Neutrophil (primary cell): ENCODE data around the gene KIAA1671.

ENCODE experiments used
- H3K27ac ChIP-seq: fragments of 200-600 bp; sonication (generic); 2 replicates; pipeline ENCODE4 v1.5.1; 2016; ENCODE audit warnings: mild to moderate bottlenecking, moderate library complexity
- H3K27me3 ChIP-seq: fragments of 200-600 bp; sonication (generic); 2 replicates; pipeline ENCODE4 v1.6.0; 2016; ENCODE audit warnings: mild to moderate bottlenecking
- H3K36me3 ChIP-seq: fragments of 200-600 bp; sonication (generic); 2 replicates; pipeline ENCODE4 v1.5.1; 2017
- H3K4me1 ChIP-seq, 2 experiments: fragments of 200-600 bp in 1 of 2; sonication (generic) in 1 of 2; 1 replicate in 1 of 2; 2 replicates in 1 of 2; pipeline versions ENCODE4 v1.5.1 to v1.6.1; 2013 to 2016; ENCODE audit warnings: low read depth in 1 of 2, low read length in 1 of 2, mild to moderate bottlenecking in 1 of 2, moderate library complexity in 1 of 2; ENCODE audit not compliant: control insufficient read depth in 1 of 2, insufficient read depth in 1 of 2
- H3K4me3 ChIP-seq, 2 experiments: fragments of 200-600 bp in 1 of 2; sonication (generic) in 1 of 2; 1 replicate in 1 of 2; 2 replicates in 1 of 2; pipeline ENCODE4 v1.5.1; 2013 to 2016; ENCODE audit warnings: low read depth in 1 of 2, low read length in 1 of 2, mild to moderate bottlenecking in 1 of 2, moderate library complexity in 1 of 2
- H3K9me3 ChIP-seq: fragments of 200-600 bp; sonication (generic); 2 replicates; pipeline ENCODE4 v1.5.1; 2016
- TF ChIP-seq, protein P1 (sequence below): fragments of 200-600 bp; sonication (generic); IDR thresholded peaks from 2 replicates; pipeline ENCODE4 v1.5.1; 2016; ENCODE audit warnings: antibody characterized with exemption

The KIAA1671 gene

DNA sequence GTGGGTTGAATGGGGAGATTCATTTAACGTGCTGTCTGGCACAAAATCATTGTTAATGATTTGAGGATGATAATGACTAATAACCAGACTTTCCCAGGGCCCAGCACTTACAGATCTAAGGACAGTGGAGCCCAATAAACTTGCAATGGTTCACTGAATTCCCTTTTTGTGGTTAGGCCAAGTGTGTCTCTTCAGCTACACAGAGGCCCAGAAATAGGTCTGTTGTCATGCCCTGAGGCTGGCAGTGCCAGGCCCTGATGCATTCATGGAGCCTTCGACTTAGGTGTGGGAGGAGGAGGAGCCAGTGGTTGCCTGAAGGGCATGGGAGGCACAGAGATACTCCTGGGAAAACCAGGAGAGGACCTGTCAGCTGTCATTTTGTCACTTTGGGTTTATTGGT is 56.1 kb downstream of the KIAA1671 start:
- no peaks in the 10 kb centered on the region for H3K36me3 ChIP-seq
- H3K4me3 ChIP-seq, result no peak overlapping the region
- H3K27me3 ChIP-seq, result no peaks in the 10 kb centered on the region
- no peaks in the 10 kb centered on the region for H3K9me3 ChIP-seq
- TF ChIP-seq, protein P1, sequence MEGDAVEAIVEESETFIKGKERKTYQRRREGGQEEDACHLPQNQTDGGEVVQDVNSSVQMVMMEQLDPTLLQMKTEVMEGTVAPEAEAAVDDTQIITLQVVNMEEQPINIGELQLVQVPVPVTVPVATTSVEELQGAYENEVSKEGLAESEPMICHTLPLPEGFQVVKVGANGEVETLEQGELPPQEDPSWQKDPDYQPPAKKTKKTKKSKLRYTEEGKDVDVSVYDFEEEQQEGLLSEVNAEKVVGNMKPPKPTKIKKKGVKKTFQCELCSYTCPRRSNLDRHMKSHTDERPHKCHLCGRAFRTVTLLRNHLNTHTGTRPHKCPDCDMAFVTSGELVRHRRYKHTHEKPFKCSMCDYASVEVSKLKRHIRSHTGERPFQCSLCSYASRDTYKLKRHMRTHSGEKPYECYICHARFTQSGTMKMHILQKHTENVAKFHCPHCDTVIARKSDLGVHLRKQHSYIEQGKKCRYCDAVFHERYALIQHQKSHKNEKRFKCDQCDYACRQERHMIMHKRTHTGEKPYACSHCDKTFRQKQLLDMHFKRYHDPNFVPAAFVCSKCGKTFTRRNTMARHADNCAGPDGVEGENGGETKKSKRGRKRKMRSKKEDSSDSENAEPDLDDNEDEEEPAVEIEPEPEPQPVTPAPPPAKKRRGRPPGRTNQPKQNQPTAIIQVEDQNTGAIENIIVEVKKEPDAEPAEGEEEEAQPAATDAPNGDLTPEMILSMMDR, result no peak
- no peaks in the 10 kb centered on the region for H3K4me1 ChIP-seq
- no peak overlapping the region for H3K27ac ChIP-seq

DNA sequence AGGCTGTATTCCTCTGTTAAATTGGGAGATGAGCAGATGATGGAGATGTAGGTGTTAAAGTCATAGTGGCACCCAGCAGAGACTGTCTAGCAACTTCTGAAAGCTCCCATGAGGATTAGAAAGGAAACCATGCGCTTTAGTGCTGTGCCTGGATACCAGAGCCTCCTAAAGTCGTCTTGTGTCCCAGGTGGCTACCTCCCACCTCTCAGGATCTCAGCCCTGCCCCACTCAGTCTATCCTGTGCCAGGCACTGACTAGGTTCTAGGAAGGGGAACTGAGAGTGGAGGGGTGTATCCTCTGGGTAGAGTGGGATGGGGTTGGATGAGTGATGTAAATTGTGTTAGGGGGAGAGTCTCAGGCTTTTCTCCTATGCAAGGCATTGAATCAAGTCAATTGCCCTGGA is 60.2 kb downstream of the KIAA1671 start:
- H3K27ac ChIP-seq, result no peak overlapping the region

DNA sequence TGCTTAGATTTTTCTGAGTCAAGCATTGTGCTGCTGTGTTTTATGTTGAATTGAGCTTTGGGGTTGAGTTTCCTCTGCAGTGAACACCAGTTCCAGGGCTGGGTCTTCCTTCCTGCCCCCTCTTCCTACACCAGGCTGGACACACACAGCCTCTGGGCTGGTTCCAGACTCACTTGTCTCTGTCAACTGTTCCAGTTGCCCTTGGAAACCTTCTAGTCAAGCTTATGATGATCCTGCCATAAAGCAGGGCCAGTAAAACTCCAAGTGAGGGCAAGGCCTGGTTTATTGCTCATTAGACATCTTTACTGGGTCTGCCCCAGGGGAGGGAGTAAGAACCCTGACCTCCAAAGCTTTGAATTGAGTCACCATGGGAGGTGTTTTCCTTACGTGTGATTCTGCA is 61.1 kb downstream of the KIAA1671 start:
- H3K4me1 ChIP-seq, result no peaks in the 10 kb centered on the region
- TF ChIP-seq, protein P1, result no peak
- no peaks in the 10 kb centered on the region for H3K27me3 ChIP-seq
- H3K4me3 ChIP-seq, result no peak overlapping the region
- H3K27ac ChIP-seq, result no peak overlapping the region
- H3K36me3 ChIP-seq, result no peaks in the 10 kb centered on the region
- no peaks in the 10 kb centered on the region for H3K9me3 ChIP-seq

More for the DNA sequence above, 60.2 kb downstream of the KIAA1671 start:
- H3K9me3 ChIP-seq, result no peaks in the 10 kb centered on the region
- TF ChIP-seq, protein P1, result no peak
- H3K36me3 ChIP-seq, result no peaks in the 10 kb centered on the region
- no peaks in the 10 kb centered on the region for H3K27me3 ChIP-seq
- H3K4me3 ChIP-seq, result no peak overlapping the region
- no peaks in the 10 kb centered on the region for H3K4me1 ChIP-seq

DNA sequence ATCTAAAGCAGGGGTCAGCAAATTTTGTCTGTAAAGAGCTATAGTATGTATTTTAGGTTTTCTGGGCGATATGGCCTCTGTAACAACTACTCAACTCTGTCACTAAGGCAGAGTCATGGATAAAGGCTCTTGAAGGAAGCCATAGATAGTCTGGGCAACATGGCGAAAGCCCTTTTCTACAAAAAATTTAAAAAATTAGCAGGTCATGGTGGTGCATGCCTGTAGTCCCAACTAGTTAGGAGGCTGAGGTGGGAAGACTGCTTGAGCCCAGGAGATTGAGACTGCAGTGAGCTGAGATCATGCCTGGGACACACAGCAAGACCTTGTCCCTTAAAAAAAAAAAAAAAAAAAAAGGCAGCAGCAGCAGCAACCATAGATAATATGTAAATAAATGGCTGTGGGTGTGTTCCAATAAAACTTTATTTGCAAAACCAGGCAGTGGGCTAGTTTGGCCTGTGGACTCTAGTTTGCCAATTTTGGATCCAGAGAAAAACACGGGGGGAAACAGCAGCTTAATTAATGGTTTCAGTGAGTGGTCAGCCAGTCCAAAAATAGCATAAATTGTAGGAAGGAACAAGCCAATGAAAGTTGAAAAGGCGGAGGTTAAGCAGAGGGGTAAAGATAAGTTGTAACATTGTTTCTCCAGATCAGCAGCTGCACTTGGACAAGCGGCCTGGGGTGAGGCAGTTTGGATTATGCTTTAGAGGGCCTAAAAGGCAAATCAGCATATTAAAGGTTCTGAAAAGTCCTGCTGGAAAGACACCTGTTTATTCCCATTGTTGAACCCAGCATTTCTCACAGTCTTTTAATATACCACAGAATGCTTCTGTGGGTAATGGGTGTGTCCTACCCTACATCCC is 62.6 kb downstream of the KIAA1671 start:
- H3K4me1 ChIP-seq, result no peaks in the 10 kb centered on the region
- TF ChIP-seq, protein P1, result no peak
- H3K27me3 ChIP-seq, result no peaks in the 10 kb centered on the region
- H3K9me3 ChIP-seq, result no peaks in the 10 kb centered on the region
- H3K36me3 ChIP-seq, result no peaks in the 10 kb centered on the region
- H3K27ac ChIP-seq, result no peak overlapping the region
- no peak overlapping the region for H3K4me3 ChIP-seq

DNA sequence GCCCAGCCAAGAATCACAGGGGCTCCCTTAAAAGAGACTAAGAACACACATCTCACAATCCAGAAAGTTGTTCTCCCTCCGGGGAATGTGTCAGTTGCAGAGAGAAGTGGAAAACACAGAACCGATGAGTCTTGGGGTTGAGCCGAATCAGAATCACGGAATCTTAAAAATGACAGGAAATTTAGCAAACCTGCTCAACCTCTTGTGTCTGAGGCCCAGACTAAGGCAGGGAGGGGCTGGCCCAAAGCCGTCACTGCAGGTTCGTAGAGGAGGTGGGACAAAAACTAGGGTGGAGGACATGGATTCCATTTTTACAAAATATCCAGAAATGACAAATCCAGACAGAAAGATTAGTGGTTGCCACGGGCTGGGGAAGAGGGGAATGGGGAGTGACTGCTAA is 63.8 kb downstream of the KIAA1671 start:
- no peaks in the 10 kb centered on the region for H3K36me3 ChIP-seq
- TF ChIP-seq, protein P1, result no peak

More for the DNA sequence above, 63.8 kb downstream of the KIAA1671 start:
- Histone ChIP-seq H3K27me3 (no peaks in the 10 kb centered on the region), H3K27ac (no peak overlapping the region), H3K9me3 (no peaks in the 10 kb centered on the region), H3K4me3 (no peak overlapping the region), H3K4me1 (no peaks in the 10 kb centered on the region)
